Activated CD4-positive, CD25-positive, alpha-beta regulatory T cell (primary cell): Measurements from ENCODE around the gene LRP1.

Experiments used
- DNase-seq, 4 experiments: peaks; one replicate each; lab custom pipeline; 2025; lab: John Stamatoyannopoulos, UW

Gene LRP1

GRCh38 chr12:57211791-57212700 is 83.8 kb downstream of the LRP1 start:
- no peak for DNase-seq

GRCh38 chr12:57212701-57213057 is 84.4 kb downstream of the LRP1 start:
- no peak for DNase-seq

- peak; percentile 66 to 77 (median 69) for DNase-seq
Observed at GRCh38 chr12:57213058-57213715, 84.9 kb downstream of the LRP1 start.

- DNase-seq, result no peak
Observed at GRCh38 chr12:57213763-57214397, 85.6 kb downstream of the LRP1 start.

- DNase-seq, result peak; percentile 36 to 46 (median 40)
Observed at GRCh38 chr12:57214398-57214781, 86.1 kb downstream of the LRP1 start.

GRCh38 chr12:57215065-57215464 is 86.8 kb downstream of the LRP1 start:
- no peak for DNase-seq

GRCh38 chr12:57215668-57216013 is 87.4 kb downstream of the LRP1 start:
- no peak for DNase-seq

GRCh38 chr12:57216014-57216911 is 88.0 kb downstream of the LRP1 start, which contains the start of gene NXPH4:
Gene NXPH4 (plus strand): TSS chr12:57216794. CDS start chr12:57216970, 176 bp downstream.
- peak in 3 of 4 experiments; percentile 21 to 50 (median 36) for DNase-seq

- no peak for DNase-seq
Observed at GRCh38 chr12:57216921-57217879, 88.9 kb downstream of the LRP1 start.

- no peak for DNase-seq
Observed at GRCh38 chr12:57218030-57218853, 90.0 kb downstream of the LRP1 start.

- DNase-seq, result no peak
Observed at GRCh38 chr12:57219205-57219992, 91.1 kb downstream of the LRP1 start.

GRCh38 chr12:57219993-57220754 is 91.9 kb downstream of the LRP1 start:
- DNase-seq, result no peak

- DNase-seq, result no peak
Observed at GRCh38 chr12:57220770-57221168, 92.5 kb downstream of the LRP1 start.

- no peak for DNase-seq
Observed at GRCh38 chr12:57221169-57221917, 93.1 kb downstream of the LRP1 start.

- no peak for DNase-seq
Observed at GRCh38 chr12:57222286-57223190, 94.3 kb downstream of the LRP1 start.
